ENCODE results near the gene PRPF19. TPM values are rescaled to one million over a fixed set of nuclear protein-coding genes. Genes with fewer than 3 reads are reported as not detected.

The PRPF19 gene
- total RNA-seq, 1 experiment from 2014 or later = 160 TPM

DNA sequence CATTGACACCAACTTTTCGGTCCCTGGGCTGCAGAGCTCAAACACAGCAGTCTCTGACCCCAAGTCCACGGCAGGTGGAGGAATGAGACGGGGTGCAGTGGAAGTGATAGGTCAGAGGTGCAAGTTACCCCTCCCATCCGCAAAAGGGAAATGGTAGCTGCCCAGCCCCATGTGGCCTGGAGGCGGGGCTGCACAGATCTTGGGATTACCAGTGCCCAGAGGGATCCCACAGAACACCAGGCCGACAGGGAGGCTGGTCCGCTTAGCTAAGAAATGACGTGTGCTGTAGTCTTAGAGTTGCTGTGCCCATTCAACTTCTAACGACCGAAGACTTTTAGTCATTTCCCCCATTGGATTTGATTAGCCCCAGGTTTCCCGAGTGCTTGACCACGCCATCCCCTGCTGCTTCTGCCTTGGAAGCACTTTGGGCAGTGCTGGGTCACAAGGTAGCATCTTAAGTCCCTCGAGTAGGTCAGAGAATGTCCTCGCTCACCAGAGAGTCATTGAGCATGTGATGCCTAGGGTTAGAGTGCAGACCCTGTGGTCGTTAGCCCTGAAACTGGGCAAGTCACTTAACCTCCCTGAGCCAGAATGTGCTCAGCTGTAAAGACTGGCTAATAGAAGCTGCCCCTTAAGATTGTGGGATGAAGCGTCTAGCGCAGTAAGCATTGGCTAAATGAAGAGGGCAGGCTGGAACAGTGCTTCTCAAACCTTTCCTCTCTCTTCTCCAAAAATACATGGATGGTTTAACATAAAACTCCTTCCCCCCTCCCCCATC is 54.9 kb downstream of the PRPF19 start:
- Histone ChIP-seq H3K9me3 (ENCODE audit: insufficient read depth, low read depth) (no peaks in the 10 kb centered on the region), H3K27ac (no peak overlapping the region), H3K36me3 (ENCODE audit: low read depth) (peaks cover 24% of the 10 kb centered on the region), H3K79me2 (ENCODE audit: low read depth) (no peaks in the 10 kb centered on the region), H2AFZ (no peak overlapping the region), H3K27me3 (ENCODE audit: insufficient read depth, low read depth) (no peaks in the 10 kb centered on the region), H3F3A (ENCODE audit: insufficient read depth, low read depth) (no peaks in the 10 kb centered on the region), H4K20me1 (ENCODE audit: insufficient read depth) (peaks cover 6% of the 10 kb centered on the region; the same call in 1 of the 2 replicates), H3K4me2 (no peak overlapping the region), H3K4me1 (replicated peaks; ENCODE audit: insufficient read depth) (no peaks in the 10 kb centered on the region), H3K4me3 (no peak overlapping the region), H3K9me2 (ENCODE audit: insufficient read depth) (no peaks in the 10 kb centered on the region)
- POLR2A ChIA-PET (ENCODE audit: unreplicated experiment) = no interaction called here
- BruUV-seq (replicated peaks) = no TSS peak
- no peak for DNase-seq
- TF ChIP-seq, protein P1, sequence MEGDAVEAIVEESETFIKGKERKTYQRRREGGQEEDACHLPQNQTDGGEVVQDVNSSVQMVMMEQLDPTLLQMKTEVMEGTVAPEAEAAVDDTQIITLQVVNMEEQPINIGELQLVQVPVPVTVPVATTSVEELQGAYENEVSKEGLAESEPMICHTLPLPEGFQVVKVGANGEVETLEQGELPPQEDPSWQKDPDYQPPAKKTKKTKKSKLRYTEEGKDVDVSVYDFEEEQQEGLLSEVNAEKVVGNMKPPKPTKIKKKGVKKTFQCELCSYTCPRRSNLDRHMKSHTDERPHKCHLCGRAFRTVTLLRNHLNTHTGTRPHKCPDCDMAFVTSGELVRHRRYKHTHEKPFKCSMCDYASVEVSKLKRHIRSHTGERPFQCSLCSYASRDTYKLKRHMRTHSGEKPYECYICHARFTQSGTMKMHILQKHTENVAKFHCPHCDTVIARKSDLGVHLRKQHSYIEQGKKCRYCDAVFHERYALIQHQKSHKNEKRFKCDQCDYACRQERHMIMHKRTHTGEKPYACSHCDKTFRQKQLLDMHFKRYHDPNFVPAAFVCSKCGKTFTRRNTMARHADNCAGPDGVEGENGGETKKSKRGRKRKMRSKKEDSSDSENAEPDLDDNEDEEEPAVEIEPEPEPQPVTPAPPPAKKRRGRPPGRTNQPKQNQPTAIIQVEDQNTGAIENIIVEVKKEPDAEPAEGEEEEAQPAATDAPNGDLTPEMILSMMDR (conservative IDR thresholded peaks at IDR 0.05) = no peak
- TF ChIP-seq EZH2 (IDR thresholded peaks at IDR 0.05; ENCODE audit: low read depth) = no peak
- intact Hi-C loops (cut with micrococcal nuclease; ENCODE audit: unreplicated experiment) = no loop called here
- CTCF ChIA-PET = no interaction called here

DNA sequence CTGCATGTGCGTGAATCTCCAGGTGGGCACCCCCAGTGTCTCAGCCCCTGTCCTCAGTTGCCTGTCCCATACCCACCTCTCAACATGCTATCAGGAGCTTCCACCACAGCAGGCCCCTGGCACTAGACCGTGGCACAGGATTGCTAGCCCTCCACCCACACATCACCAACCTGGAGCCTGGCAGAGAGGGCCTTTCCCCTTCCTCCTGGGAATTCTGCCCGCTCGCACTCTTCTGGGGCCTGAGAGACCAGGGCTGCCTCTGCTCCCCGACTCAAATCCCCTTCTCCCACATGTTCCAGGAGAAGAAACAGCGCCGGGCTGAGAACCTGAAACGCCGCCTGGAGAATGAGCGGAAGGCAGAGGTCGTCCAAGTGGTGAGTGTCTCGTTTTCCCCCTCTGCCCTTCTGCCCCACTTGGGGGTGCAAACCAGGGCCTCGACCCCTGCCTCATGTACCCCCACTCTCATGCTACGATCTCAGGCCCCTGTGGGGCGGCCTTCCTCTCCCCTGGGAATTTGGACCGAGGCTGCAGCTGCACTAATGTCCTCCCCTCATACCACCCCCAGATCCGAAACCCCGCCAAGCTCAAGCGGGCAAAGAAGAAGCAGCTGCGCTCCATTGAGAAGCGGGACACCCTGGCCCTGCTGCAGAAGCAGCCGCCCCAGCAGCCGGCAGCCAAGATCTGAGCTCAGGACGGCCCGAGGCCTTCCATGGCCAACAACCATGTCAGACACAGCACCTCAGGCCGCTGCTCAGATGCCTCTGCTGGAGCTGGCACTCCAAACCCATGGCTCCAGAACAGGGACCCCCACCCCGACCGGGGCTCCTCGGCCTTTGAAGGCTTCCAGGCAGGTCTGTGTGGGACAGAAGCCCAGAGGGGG is 56.5 kb downstream of the PRPF19 start:
- CTCF ChIA-PET = no interaction called here

DNA sequence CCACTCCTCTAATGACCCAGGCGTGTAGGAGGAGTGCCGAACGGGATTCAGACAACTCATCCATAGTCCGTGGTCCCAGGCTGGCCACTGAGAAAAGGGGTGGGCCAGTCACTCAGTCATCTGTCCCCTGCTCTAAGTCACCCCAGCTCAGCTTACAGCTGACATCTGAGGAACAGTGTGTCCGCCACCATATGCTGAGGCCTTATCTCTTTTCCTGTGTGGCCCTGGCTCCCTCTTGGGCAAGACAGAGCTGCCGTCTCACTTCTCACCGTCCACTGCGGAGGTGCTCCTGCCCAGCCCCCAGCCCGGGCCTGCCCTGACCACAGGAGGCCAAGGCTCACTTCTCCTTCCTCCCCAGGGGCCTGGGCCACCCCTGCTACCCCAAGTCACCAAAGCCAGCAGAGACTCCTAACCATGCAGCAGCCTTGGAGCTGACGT is 57.7 kb downstream of the PRPF19 start:
- peaks cover 13% of the 10 kb centered on the region for H4K20me1 ChIP-seq (ENCODE audit: insufficient read depth)
- H3K4me2 ChIP-seq = no peak overlapping the region
- TF ChIP-seq EZH2 (IDR thresholded peaks at IDR 0.05; ENCODE audit: low read depth) = no peak
- TF ChIP-seq, protein P1 (conservative IDR thresholded peaks at IDR 0.05) = no peak
- H3K36me3 ChIP-seq (ENCODE audit: low read depth) = peaks cover 28% of the 10 kb centered on the region
- H3K9me3 ChIP-seq (ENCODE audit: insufficient read depth, low read depth) = no peaks in the 10 kb centered on the region
- ChIA-PET CTCF (no interaction called here), POLR2A (ENCODE audit: unreplicated experiment) (no interaction called here)
- H2AFZ ChIP-seq = no peak overlapping the region
- no peaks in the 10 kb centered on the region for H3K27me3 ChIP-seq (ENCODE audit: insufficient read depth, low read depth)
- no peaks in the 10 kb centered on the region for H3F3A ChIP-seq (ENCODE audit: insufficient read depth, low read depth)
- no peak for DNase-seq
- H3K9me2 ChIP-seq (ENCODE audit: insufficient read depth) = no peaks in the 10 kb centered on the region
- no peak overlapping the region for H3K4me3 ChIP-seq
- intact Hi-C loops (cut with micrococcal nuclease; ENCODE audit: unreplicated experiment) = no loop called here
- H3K4me1 ChIP-seq (replicated peaks; ENCODE audit: insufficient read depth) = peaks cover 11% of the 10 kb centered on the region
- H3K79me2 ChIP-seq (ENCODE audit: low read depth) = peaks cover 19% of the 10 kb centered on the region
- H3K27ac ChIP-seq = no peak overlapping the region
- no TSS peak for BruUV-seq (replicated peaks)

More for the DNA sequence above, 56.5 kb downstream of the PRPF19 start:
- H4K20me1 ChIP-seq (ENCODE audit: insufficient read depth) = peaks cover 6% of the 10 kb centered on the region; the same call in 1 of the 2 replicates
- no peaks in the 10 kb centered on the region for H3K9me3 ChIP-seq (ENCODE audit: insufficient read depth, low read depth)
- no peak overlapping the region for H3K4me3 ChIP-seq
- H3K9me2 ChIP-seq (ENCODE audit: insufficient read depth) = no peaks in the 10 kb centered on the region
- H3K4me2 ChIP-seq = no peak overlapping the region
- no peaks in the 10 kb centered on the region for H3F3A ChIP-seq (ENCODE audit: insufficient read depth, low read depth)
- H2AFZ ChIP-seq = no peak overlapping the region
- intact Hi-C loops (cut with micrococcal nuclease; ENCODE audit: unreplicated experiment) = no loop called here
- H3K36me3 ChIP-seq (ENCODE audit: low read depth) = peaks cover 24% of the 10 kb centered on the region
- no TSS peak for BruUV-seq (replicated peaks)
- TF ChIP-seq, protein P1 (conservative IDR thresholded peaks at IDR 0.05) = no peak
- no peak for TF ChIP-seq EZH2 (IDR thresholded peaks at IDR 0.05; ENCODE audit: low read depth)
- no peaks in the 10 kb centered on the region for H3K27me3 ChIP-seq (ENCODE audit: insufficient read depth, low read depth)
- H3K4me1 ChIP-seq (replicated peaks; ENCODE audit: insufficient read depth) = no peaks in the 10 kb centered on the region; the same call in 1 of the 2 replicates
- no peak for DNase-seq
- peaks cover 8% of the 10 kb centered on the region for H3K79me2 ChIP-seq (ENCODE audit: low read depth)
- no peak overlapping the region for H3K27ac ChIP-seq
- POLR2A ChIA-PET (ENCODE audit: unreplicated experiment) = no interaction called here

Measured in PC-9 (cell line).